ENCODE measurements around the gene FBXW9. TPM values are rescaled to one million over a fixed set of nuclear protein-coding genes. Genes with fewer than 3 reads are reported as not detected.

FBXW9 gene
- total RNA-seq, 3 donors from 2014 or later (not counting 1 experiment from before 2014, with no cell fraction given): 2.2 to 3.2 (median 2.9) TPM

DNA sequence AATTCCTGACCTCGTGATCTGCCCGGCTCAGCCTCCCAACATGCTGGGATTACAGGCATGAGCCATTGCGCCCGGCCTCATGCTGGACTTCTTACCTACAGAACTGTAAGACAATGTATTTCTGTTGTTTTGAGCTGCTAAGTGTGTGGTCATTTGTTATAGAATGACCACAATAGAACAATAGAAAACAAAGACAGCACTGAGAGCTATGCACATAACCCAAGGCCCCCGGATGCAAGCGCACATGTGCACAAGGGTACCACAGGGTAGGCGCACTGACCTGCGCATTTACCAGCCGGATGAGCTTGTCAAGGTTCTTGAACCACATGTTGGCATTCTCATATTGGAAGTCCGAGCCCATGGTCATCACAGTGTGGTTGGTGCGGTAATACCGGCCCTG lies 35.5 kb downstream of the FBXW9 start:
- WGBS (ENCODE audit: insufficient coverage): 90% methylated on average over 12 of the region's 12 CpGs
- Mint-ChIP-seq H3K4me1 (peaks cover 5 to 16% of the 10 kb centered on the region in 2 donors), H3K27me3 (ENCODE audit: low read depth in 2 of 2) (no peaks in the 10 kb centered on the region), H3K27ac (no peak overlapping the region), H3K4me3 (no peak overlapping the region), H3K9me3 (no peaks in the 10 kb centered on the region), H3K36me3 (peaks cover 7% of the 10 kb centered on the region)
- no peak overlapping the region for H3K4me3 ChIP-seq (ENCODE audit: low read length)
- TF ChIP-seq, protein P1, sequence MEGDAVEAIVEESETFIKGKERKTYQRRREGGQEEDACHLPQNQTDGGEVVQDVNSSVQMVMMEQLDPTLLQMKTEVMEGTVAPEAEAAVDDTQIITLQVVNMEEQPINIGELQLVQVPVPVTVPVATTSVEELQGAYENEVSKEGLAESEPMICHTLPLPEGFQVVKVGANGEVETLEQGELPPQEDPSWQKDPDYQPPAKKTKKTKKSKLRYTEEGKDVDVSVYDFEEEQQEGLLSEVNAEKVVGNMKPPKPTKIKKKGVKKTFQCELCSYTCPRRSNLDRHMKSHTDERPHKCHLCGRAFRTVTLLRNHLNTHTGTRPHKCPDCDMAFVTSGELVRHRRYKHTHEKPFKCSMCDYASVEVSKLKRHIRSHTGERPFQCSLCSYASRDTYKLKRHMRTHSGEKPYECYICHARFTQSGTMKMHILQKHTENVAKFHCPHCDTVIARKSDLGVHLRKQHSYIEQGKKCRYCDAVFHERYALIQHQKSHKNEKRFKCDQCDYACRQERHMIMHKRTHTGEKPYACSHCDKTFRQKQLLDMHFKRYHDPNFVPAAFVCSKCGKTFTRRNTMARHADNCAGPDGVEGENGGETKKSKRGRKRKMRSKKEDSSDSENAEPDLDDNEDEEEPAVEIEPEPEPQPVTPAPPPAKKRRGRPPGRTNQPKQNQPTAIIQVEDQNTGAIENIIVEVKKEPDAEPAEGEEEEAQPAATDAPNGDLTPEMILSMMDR (IDR thresholded peaks at IDR 0.05): no peak
- peaks cover 62% of the 10 kb centered on the region for H3K36me3 ChIP-seq (ENCODE audit: control insufficient read depth, insufficient read depth, low read length)
- DNase-seq (no peak), ATAC-seq (no peak)
- H3K27ac ChIP-seq (ENCODE audit: low read length): no peak overlapping the region
- no peaks in the 10 kb centered on the region for H3K9me3 ChIP-seq (ENCODE audit: control insufficient read depth, insufficient read depth, low read length)
- H3K27me3 ChIP-seq (ENCODE audit: control insufficient read depth, insufficient read depth, low read length): no peaks in the 10 kb centered on the region
- peaks cover 22% of the 10 kb centered on the region for H3K4me1 ChIP-seq (ENCODE audit: control insufficient read depth, insufficient read depth, low read length)
- intact Hi-C loops (cut with micrococcal nuclease): no loop called here

DNA sequence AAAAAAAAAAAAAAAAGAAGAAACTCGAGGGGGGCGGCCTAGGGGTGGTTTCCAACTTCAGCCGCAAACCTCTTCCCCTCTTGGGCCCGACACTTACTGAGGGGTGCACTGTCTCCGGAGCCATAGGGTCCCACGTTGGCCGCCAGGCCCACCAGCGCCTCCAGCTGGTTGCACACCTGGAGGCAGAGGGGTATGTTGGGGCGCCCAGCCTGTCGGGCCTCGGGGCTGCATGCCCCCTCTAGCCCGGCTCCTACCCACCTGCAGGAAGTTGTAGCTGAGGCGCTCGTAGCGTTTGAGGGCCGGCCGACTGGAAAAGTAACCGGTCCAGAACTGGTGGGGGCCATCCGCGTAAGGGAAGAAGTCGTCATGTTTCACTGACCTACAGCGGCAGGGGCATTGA lies 38.5 kb downstream of the FBXW9 start:
- intact Hi-C loops (cut with micrococcal nuclease): no loop called here
- H3K27ac Mint-ChIP-seq: no peak overlapping the region
- TF ChIP-seq, protein P1 (IDR thresholded peaks at IDR 0.05): no peak
- Histone ChIP-seq H3K27ac (ENCODE audit: low read length) (no peak overlapping the region), H3K36me3 (ENCODE audit: control insufficient read depth, insufficient read depth, low read length) (peaks cover 63% of the 10 kb centered on the region), H3K4me1 (ENCODE audit: control insufficient read depth, insufficient read depth, low read length) (no peaks in the 10 kb centered on the region), H3K4me3 (ENCODE audit: low read length) (no peak overlapping the region), H3K9me3 (ENCODE audit: control insufficient read depth, insufficient read depth, low read length) (no peaks in the 10 kb centered on the region), H3K27me3 (ENCODE audit: control insufficient read depth, insufficient read depth, low read length) (no peaks in the 10 kb centered on the region)
- H3K36me3 Mint-ChIP-seq: peaks cover 18% of the 10 kb centered on the region
- peaks cover 0 to 7% of the 10 kb centered on the region in 2 donors for H3K4me1 Mint-ChIP-seq
- no peak for ATAC-seq
- H3K4me3 Mint-ChIP-seq: no peak overlapping the region
- no peaks in the 10 kb centered on the region for H3K27me3 Mint-ChIP-seq (ENCODE audit: low read depth in 2 of 2)
- 98% methylated on average over 19 of the region's 22 CpGs for WGBS (ENCODE audit: insufficient coverage)
- DNase-seq: no peak
- H3K9me3 Mint-ChIP-seq: no peaks in the 10 kb centered on the region

DNA sequence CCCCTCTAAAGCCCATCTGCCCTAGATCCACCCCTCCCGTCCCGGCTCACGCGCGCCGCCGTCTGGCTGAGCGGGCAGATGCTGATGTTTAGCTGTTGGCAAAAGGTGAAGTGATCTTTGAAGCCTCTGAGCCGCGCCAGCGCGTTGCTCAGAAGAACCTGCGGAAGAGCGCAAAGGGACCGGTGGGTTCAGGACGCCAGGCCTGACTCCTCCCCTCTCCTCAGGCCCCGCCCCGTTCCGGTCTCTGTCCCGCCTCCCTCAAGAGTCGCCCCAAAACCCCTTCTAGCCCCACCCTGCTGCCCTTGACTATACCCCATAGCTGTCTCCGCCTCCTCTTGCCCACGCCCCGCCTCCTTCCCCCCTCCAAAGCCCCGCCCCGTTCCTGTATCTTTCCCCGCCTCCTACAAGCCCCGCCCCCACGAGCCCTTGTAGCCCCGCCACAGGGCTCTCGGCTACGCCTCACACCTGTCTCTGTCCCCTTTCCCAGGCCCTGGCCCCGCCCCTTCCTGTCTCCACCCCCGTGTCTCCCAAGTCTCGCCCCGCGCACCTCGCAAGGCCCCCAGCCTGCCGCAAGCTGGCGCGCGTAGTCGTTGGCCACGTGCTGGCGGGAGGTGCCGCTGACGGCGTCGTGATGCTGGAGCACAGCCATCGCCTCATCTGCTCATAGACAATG lies 39.4 kb downstream of the FBXW9 start:
- H3K27ac ChIP-seq (ENCODE audit: low read length): no peak overlapping the region
- H3K4me3 ChIP-seq (ENCODE audit: low read length): no peak overlapping the region
- no peaks in the 10 kb centered on the region for H3K9me3 Mint-ChIP-seq
- no peaks in the 10 kb centered on the region for H3K27me3 ChIP-seq (ENCODE audit: control insufficient read depth, insufficient read depth, low read length)
- H3K36me3 ChIP-seq (ENCODE audit: control insufficient read depth, insufficient read depth, low read length): peaks cover 56% of the 10 kb centered on the region
- DNase-seq (no peak), ATAC-seq (peak in 2 of 3 donors; percentile 40 to 50)
- no peaks in the 10 kb centered on the region for H3K9me3 ChIP-seq (ENCODE audit: control insufficient read depth, insufficient read depth, low read length)
- H3K27me3 Mint-ChIP-seq (ENCODE audit: low read depth in 2 of 2): no peaks in the 10 kb centered on the region
- H3K36me3 Mint-ChIP-seq: peaks cover 18% of the 10 kb centered on the region
- TF ChIP-seq, protein P1 (IDR thresholded peaks at IDR 0.05): no peak
- 97% methylated on average over 47 of the region's 50 CpGs for WGBS (ENCODE audit: insufficient coverage)
- no peak overlapping the region for H3K4me3 Mint-ChIP-seq
- intact Hi-C loops (cut with micrococcal nuclease): no loop called here
- H3K4me1 Mint-ChIP-seq: peaks cover 0 to 7% of the 10 kb centered on the region in 2 donors
- H3K4me1 ChIP-seq (ENCODE audit: control insufficient read depth, insufficient read depth, low read length): no peaks in the 10 kb centered on the region
- H3K27ac Mint-ChIP-seq: no peak overlapping the region

DNA sequence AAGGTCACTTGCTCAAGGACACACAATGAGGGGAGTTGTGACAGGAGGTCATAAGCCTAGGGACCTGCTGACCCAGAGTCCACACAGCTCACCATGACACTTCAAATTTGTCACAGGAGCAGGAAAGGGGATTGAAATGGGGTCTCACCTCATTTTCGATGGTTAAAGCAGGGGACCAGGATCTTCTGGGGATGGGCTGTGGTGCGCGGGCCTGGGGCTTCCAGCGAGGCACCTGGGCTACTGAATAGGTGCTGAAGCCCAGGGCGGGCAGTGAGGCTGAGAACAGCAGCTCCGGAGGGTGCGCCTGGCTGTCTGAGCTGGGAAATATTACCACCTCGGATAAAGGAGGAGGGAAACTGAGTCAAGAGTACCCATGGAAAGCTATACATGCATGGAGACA lies 40.9 kb downstream of the FBXW9 start:
- Mint-ChIP-seq H3K36me3 (peaks cover 18% of the 10 kb centered on the region), H3K27me3 (ENCODE audit: low read depth in 2 of 2) (no peaks in the 10 kb centered on the region), H3K4me3 (no peak overlapping the region), H3K9me3 (no peaks in the 10 kb centered on the region), H3K4me1 (peaks cover 0 to 7% of the 10 kb centered on the region in 2 donors), H3K27ac (no peak overlapping the region)
- no peaks in the 10 kb centered on the region for H3K4me1 ChIP-seq (ENCODE audit: control insufficient read depth, insufficient read depth, low read length)
- intact Hi-C loops (cut with micrococcal nuclease): no loop called here
- peaks cover 51% of the 10 kb centered on the region for H3K36me3 ChIP-seq (ENCODE audit: control insufficient read depth, insufficient read depth, low read length)
- no peak for ATAC-seq
- no peak overlapping the region for H3K27ac ChIP-seq (ENCODE audit: low read length)
- 97% methylated on average over 8 of the region's 8 CpGs for WGBS (ENCODE audit: insufficient coverage)
- no peak overlapping the region for H3K4me3 ChIP-seq (ENCODE audit: low read length)
- TF ChIP-seq, protein P1 (IDR thresholded peaks at IDR 0.05): no peak
- DNase-seq: no peak
- no peaks in the 10 kb centered on the region for H3K9me3 ChIP-seq (ENCODE audit: control insufficient read depth, insufficient read depth, low read length)
- H3K27me3 ChIP-seq (ENCODE audit: control insufficient read depth, insufficient read depth, low read length): no peaks in the 10 kb centered on the region
